SIG-M5 treated with dmso at 0.1 percent for 504 hours (cell line): Measurements from ENCODE around the gene RAPSN.

Experiments used
- DNase-seq: peaks from one replicate; lab custom pipeline; 2025; ENCODE audit not compliant: unreplicated experiment; lab: John Stamatoyannopoulos, UW

The RAPSN gene

GRCh38 chr11:47409440-47410369 lies 39.2 kb downstream of the RAPSN start:
- DNase-seq, result no peak

GRCh38 chr11:47408598-47409439 lies 40.1 kb downstream of the RAPSN start:
- no peak for DNase-seq

- peak; percentile 97 for DNase-seq
Measured at GRCh38 chr11:47407746-47408590, 41.0 kb downstream of the RAPSN start, which contains the start of gene SLC39A13. TSS of gene SLC39A13 (plus strand) at chr11:47408590. CDS start at chr11:47410095, 1,505 bp downstream.

- DNase-seq, result peak; percentile 33
Measured at GRCh38 chr11:47406896-47407745, 41.8 kb downstream of the RAPSN start.

- no peak for DNase-seq
Measured at GRCh38 chr11:47403571-47403970, 45.4 kb downstream of the RAPSN start.

- no peak for DNase-seq
Measured at GRCh38 chr11:47403135-47403534, 45.8 kb downstream of the RAPSN start.

- no peak for DNase-seq
Measured at GRCh38 chr11:47400768-47401279, 48.1 kb downstream of the RAPSN start.

GRCh38 chr11:47399860-47400767 lies 48.8 kb downstream of the RAPSN start:
- DNase-seq, result no peak

- DNase-seq, result no peak
Measured at GRCh38 chr11:47398551-47398950, 50.4 kb downstream of the RAPSN start.

GRCh38 chr11:47398011-47398410 lies 50.9 kb downstream of the RAPSN start:
- no peak for DNase-seq

- DNase-seq, result no peak
Measured at GRCh38 chr11:47396049-47396320, 53.0 kb downstream of the RAPSN start.

- DNase-seq, result no peak
Measured at GRCh38 chr11:47395223-47396048, 53.5 kb downstream of the RAPSN start.

GRCh38 chr11:47394322-47395222 lies 54.4 kb downstream of the RAPSN start:
- peak; percentile 81 for DNase-seq

GRCh38 chr11:47394050-47394321 lies 55.0 kb downstream of the RAPSN start:
- DNase-seq, result no peak

- DNase-seq, result peak; percentile 78
Measured at GRCh38 chr11:47393163-47394049, 55.5 kb downstream of the RAPSN start.

- peak; percentile 23 for DNase-seq
Measured at GRCh38 chr11:47392546-47393162, 56.3 kb downstream of the RAPSN start.
